Measurements from ENCODE around the gene H3-3A.

Gene H3-3A

DNA sequence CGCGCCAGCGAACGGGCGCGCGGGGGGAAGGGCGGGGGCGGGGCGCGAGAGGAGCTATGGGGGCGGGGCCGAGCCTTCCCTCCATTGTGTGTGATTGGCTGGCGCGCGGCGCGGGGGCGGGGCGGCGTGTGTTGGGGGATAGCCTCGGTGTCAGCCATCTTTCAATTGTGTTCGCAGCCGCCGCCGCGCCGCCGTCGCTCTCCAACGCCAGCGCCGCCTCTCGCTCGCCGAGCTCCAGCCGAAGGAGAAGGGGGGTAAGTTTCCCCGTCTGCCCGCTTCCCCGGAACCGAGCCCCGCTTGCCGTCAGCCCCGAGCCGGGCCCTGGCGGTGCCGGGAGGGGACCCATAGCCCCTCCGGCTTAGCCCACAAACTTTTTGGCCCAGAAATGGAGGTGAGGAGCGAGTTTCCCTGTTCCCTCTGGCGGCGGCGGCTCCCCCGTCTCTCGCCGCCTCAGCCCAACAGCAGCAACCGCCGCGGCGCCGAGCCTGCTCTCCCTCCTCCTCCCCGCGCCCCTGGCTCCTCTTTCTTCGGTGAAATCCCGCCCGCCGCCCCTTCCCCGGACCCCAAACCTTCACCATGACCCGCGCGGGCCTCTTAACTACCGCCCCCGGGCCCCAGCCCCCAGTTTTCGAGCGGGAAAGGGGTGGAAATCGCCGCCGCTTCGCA is at the start of gene H3-3A:
TSS of gene H3-3A (plus strand) at position 159 of the 666 bp plus-strand sequence. CDS start 1,636 bp downstream, outside the sequence.
- peak; percentile 71 to 93 for DNase-seq

DNA sequence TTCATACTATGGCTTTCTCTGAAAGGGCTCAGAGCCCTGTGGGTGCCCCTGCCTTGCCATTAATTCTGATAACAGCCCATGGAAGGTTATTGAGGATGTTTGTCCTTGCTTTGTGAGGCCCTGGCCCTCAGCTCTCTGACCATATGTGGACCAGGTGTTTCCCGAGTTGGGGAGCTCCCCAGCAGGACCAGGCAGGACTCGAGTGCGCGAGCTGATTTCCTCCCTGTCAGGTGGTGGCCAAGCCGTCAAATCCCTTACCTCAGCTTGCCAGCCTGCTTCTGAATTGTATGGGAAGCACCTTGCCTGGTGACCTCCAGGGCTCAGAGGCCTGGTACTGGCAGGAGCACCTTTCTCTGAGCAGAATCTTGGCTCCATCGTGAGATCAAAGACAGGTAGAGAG is 45.4 kb upstream of the H3-3A start:
- DNase-seq: no peak

DNA sequence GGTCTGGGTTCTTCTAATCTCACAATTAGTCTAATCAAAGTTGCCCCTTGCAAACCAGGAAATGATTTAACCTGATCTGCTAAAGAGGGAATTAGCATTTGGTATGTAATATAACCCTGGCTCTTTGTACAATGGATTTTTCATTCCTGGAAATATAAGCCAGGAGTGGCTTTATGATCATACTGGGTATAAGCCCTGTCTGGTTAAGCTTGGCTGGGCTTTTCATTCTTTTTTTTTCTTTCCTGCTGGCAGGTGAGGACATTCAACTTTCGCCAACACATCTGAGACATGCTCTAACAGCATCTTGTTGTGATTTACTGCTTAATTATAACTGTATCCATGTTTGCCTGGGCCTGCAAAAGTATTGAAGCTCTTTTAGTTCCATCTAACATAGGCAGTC is 42.9 kb upstream of the H3-3A start:
- no peak for DNase-seq

DNA sequence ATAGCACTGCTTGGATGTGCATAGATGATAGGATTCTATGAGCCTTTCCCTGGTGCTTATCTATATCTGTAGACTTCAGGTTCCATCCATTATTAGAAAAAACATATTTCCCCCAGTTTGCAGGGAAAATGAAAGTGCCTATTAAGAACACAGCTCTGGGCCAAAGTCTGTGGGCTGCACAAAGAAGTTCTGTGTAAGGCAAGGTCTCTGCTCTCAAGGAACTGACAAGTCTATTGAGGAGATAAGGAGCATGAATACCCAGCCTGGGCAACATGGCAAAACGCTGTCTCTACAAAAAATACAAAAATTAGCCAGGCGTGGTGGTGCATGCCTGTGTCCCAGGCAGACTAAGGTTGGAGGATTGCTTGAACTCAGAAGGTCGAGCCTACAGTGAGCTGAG is 41.1 kb upstream of the H3-3A start:
- no peak for DNase-seq

DNA sequence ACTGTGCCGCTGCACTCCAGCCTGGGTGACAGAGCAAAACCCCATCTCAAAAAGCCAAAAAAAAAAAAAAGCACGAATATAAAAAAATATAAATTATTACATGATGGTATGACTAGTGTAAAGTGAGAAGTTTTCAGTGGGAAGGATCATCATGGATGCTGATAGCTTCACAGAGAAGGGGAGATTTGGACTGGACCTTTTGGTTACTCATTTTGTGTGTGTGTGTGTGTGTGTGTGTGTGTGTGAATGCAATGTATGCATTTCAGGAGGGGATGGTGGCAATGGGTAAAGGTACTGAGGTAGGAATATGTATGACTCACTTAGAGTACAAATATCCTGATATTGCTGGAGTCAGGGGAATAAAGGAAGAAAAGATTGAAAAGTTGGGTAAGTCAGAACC is 40.7 kb upstream of the H3-3A start:
- DNase-seq: no peak

DNA sequence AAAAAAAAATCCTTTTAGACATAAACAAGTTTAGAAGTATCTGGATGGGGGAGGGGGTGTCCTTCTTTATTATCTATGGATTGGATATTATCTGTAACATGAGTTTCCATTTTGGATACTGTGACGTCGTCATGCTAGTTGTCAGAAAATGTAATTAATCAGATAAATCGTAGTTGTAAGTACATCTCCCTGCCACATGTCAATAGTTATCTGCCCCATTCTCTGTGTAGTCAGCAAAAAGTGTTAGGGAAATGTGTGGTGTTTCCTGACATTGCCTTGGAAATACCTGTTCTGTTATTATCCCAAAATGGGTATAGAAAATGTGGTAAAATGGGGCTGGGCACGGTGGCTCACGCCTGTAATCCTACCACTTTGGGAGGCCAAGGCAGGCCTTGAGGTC is 38.8 kb upstream of the H3-3A start:
- no peak for DNase-seq

DNA sequence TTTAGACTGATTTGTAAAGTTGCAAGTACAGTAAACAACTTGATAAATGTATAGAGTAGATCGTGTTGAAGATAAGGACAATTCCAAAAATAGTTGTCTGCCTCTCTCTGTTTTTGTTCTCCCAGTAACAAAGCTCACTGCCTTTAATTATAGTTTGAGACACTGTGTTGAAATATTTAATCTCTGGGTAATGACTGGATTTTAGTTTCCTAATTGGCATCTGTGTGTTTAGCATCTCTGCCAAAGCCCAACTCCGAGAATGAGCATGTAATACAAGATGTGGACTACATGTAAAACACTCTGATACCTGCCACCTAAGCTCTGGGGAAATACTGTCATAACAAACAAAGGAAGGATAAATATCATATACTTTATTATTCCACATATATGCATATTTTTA is 35.7 kb upstream of the H3-3A start:
- no peak for DNase-seq

DNA sequence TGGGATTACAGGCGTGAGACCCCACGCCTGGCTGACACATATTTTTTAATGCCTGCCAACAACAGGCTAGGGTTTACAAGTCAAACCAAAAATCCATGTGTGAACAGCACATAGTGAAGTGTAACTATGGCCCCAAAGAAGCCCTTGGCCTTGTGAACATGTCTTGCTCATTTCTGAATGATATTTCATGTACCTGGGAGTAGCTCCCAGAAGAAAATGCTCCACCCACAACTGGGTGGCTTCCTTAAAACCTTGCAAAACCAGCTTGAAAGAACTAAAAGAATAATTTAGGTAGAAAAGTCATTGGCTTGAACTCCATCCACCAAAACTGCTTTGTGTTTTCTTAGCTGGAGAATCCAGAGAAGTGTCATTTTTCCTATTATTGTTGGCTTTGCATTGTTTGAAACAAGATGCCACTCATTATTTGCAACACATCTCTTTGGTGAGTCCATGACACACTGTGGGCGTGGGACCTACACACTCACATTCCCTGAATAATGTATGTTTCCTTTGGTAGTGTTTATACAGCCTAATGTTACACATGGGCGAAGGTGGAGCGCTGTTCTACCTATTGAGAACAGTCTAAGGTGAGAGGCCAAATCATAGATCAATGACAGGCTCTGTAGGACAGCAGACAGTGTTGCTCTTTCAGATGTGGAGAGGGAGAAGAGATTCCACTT is 34.8 kb upstream of the H3-3A start:
- DNase-seq: no peak

DNA sequence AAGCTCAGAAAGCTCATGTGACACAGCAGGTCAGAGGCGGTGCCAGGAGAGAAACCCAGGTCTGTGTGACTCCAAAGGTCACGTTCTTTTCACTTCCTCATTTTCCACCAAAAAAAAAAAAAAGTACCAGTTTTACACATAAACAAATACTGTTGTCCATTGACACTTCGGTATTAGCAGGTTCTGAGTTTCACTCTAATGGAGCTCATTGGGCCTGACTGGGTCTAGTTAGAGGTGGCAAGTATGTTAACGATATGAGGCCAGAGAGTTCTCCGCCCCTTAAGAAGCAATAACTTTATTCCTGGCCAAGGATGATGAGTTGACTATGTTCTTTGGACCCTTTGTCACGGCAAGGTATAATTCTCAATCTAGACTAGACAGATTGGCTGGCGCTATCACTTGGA is 33.4 kb upstream of the H3-3A start:
- DNase-seq: no peak

DNA sequence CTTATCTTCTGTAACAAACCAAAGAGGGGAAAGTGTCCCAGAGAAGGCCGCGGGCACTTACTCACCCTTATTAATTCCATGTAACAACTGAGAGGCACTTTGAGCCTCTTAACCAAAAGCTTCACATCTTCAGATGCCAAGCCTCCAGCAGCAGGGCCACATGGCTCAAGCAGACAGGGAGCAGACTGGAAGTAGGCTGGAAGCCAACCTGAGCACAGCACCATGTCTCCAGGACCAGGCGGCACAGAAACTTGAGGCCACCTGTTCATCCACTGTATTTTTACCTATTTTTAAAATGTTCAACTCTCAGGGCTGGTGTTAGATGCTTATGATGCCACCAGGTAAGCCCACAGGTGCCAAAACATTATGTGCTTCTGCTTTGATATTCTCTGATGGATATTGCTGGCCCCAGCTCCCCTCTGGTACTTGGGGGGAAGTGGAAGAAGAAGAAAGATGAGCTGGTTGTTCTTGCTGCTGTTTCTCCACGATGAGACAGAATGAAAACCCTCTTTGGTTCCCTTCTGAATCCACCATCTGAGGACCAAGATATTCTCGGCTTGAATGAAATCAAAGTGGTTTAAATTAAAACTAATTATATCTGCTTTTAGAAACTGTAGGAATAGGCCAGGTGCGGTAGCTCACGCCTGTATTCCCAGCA is 32.8 kb upstream of the H3-3A start:
- no peak for DNase-seq

DNA sequence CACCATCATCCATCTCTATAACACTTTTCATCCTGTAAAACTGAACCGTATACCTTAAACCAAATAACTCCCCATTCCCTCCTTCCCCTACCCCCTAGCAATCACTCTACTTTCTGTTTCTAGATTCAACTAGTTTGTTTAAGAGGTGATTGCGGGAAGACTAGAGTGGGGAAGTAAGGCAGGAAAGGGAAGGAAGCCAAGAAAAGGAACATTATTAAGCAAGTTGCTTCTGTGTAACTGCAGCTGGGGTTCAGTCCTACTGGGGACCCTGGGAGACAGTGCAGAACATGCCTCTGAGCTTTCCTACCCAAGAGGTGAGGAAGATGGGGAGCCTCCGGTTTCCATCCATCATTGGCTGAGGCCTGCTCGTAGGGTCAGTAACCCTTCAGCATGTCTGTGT is 28.9 kb upstream of the H3-3A start:
- DNase-seq: no peak

DNA sequence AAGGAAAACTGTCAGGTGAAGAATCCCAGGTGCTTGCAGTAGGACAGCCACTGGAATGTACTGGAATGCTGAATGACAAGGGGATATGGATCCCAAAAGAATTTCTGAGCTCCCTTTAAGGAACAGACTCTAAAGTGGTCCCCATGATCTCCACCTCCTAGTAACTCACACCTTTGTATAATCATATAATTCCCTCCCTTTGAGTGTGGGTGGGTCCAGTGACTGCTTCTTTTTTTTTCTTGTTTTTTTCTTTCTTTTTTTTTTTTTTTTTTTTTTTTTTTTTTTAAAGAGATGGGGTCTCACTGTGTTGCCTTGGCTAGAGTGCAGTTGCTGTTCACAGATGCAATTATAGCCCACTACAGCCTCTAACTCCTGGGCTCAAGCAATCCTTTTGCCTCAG is 28.5 kb upstream of the H3-3A start:
- no peak for DNase-seq

DNA sequence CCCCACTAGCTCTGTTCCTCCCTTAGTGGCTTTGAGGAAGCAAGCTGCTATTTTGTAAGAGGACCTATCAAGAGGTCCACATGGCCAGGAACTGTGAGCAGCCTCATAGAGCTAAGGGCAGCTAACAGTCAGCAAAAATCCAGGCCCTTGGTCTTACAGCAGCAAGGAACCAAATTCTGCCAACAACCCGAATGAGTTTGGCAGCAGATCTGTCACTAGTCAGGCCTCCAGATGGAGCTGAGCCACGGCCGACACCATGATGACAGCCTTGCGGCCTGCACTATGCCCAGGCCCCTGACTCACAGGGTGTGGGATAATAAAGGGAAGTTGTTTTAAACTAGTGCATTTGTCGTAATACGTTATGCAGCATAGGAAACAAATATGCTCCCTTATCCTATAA is 28.0 kb upstream of the H3-3A start:
- DNase-seq: no peak

DNA sequence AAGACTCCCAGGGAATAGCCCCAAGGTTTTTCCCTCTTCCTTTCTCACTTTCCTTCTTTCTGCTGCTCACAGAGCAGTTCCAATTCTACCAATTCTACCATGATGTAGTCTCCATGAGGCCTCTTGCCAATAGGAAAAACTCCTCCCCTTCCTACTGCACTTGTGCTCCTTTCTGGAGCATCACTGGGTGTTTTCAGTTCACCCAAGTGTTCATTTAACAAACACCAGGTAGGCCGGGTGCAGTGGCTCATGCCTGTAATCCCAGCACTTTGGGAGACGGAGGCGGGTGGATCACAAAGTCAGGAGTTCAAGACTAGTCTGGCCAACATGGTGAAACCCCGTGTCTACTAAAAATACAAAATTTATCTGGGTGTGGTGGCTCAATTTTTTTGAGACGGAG is 26.6 kb upstream of the H3-3A start:
- DNase-seq: no peak

DNA sequence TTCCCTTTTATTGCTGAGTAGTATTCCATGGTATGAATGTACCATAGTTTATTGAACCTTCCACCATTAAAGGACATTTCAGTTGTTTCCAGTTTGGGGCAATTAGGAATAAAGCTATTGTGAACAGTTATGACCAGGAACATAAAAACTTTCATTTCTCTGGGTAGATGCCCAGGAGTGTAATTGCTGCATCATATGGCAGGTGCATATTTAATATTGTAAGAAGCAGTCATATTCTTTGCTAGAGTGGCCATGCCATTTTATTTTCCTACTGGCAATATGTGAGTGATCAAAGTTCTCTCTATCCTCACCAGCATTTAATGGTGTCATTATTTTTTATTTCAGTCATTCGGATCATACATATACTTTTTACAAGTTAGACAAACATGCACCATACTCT is 23.9 kb upstream of the H3-3A start:
- DNase-seq: no peak

DNA sequence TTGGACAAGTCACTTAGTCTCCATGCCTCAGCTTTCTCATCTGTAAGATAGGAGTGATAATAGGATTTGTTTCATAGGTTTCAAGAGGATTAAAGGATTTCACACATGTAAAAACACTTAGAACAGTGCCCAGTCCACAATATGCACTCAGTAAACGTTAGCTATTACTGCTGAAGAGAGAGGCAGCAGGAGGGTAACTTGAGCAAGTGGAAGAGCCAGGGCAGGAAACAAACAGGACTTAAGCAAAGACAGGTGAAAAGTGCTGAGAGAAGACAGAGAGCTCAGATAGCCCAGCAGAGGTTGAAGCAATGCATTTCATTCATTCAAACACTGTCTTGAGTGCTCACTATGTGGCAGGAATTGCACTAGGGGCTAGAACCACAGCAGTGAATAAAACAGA is 21.1 kb upstream of the H3-3A start:
- no peak for DNase-seq

DNA sequence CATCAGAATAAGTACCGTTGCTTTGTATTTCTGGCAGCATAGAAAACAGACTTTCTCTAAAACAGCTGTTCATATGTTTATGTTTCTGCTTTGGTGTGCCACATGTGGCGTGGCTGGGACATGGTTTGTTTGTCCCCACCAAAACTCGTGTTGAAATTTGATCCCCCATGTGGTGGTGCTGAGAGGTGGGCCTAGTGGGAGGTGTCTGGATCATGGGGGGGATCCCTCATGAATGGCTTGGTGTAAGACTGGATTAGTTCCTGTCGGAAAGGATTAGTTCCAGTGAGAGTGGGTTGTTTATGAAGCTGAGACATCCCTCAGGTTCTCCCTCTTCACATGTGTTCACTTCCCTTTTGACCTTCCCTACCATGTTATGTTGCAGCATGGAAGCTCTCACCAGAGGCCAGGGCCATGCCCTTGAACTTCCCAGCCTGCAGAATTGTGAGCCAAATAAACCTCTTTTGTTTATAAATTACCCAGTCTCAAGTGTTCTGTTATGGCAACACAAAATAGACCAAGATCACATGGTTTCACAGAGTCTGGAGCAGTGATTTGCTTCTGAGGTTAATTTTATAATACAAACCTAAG is 17.9 kb upstream of the H3-3A start:
- DNase-seq: no peak

DNA sequence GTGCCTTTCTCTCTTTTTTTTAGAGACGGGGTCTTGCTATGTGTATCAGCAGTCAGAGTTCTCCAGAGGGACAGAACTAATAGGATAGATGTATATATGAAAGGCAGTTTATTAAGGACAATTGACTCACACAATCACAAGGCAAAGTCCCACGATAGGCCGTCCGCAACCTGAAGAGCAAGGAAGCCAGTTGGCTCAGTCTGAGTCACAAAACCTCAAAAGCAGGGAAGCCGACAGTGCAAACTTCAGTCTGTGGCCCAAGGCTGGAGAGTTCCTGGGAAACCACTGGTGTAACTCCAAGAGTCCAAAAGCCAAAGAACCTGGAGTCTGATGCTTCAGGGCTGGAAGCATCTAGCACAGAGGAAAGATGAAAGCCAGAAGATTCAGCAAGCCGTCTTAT is 16.3 kb upstream of the H3-3A start:
- no peak for DNase-seq

DNA sequence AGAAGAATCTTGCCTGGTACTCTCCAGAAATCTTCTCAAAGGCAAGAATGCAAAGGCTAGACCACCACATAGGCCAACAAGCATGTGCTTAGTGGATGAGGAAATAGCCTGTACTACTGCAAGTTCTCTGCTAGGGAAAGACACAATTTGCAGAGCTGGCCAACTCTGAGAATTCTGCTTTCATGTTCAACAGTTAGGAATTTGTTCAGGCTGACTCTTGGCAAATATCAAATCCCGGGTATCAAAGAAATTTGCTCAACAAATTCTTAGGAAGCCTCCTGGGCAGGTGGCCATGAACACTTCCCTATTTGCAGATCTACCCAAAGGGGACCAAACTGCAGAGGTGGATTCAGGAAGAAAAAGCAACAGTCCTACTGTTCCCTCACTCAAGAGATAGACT is 15.0 kb upstream of the H3-3A start:
- DNase-seq: no peak

DNA sequence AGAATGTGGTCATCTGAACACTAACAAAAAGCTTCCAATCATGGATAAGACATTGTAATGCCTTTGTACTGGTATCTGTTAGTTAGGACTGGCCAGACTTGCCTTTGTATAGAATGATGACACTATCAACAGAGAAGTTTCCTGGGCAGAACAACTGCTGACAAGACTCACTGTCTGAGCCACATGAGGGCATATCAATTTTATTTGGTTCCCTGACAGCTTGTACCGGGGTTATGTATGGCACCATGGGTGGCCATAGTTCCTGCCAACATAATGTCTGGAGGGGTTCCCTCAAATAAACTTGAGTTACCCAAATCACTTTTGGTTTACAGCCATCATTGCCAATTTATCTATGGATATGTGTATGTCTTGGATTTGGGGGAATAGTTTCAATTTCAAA is 13.6 kb upstream of the H3-3A start:
- no peak for DNase-seq

DNA sequence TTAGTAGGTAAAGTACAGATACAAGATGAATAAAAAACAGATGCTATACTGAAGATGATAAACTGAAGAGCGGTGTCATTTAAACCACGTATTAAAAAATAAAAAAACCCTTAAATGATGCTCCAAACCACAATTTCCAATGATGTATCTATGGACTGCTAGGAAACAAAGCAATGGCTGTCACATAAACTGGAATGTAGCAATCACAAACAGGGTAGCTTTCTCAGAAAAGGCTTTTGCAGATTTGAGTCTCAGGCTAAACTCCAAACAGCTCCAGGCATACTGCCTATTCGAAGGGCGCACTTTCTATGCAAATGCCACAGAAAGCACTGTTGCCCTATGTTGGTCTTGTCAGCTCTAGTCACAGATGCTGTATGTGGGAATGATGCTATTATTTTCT is 12.4 kb upstream of the H3-3A start:
- DNase-seq: no peak

DNA sequence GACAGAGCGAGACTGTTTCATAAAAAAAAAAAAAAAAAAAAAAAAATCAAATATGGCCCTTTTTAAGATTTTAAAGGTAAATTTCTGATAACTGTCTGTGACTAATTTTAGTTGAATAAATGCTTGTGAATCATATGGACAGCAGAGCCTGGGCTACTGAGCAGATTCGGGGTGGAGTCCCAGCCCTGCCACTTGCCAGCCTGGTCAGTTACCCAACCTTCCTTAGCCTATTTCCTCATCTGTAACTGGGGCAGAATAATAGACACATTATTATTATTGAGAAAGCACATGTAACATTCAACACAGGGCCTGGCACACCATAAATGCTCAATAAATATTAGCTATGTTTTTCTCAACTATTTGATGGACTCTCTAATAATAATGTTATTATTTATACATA is 11.2 kb upstream of the H3-3A start:
- no peak for DNase-seq

DNA sequence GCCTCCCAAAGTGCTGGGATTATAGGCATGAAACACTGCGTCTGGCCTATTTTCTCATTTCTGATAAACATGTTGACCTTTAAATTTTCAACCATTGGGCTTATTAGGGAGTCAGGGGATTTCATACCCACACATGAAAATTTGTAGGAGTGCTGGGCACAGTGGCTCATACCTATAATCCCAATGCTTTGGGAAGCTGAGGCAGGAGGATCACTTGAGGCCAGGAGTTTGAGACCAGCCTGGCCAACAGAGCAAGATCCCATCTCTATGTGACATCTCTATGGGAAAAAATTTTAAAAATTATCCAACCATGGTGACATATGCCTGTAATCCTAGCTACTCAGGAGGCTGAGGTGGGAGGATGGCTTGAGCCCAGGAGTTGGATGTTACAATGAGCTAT is 10.5 kb upstream of the H3-3A start:
- no peak for DNase-seq

Measured in SHP77 (cell line).